ENCODE results near the gene IGSF3. TPM values are rescaled to one million over a fixed set of nuclear protein-coding genes. Genes with fewer than 3 reads are reported as not detected.
"Not testable (repeated sequence)": the region's sequence is repeated elsewhere in the genome, so short reads cannot be mapped to it uniquely, and the experiment has no call there.

Gene IGSF3
- total RNA-seq, 4 donors from 2014 or later, result 48.1 to 59.2 (median 55.6) TPM

DNA sequence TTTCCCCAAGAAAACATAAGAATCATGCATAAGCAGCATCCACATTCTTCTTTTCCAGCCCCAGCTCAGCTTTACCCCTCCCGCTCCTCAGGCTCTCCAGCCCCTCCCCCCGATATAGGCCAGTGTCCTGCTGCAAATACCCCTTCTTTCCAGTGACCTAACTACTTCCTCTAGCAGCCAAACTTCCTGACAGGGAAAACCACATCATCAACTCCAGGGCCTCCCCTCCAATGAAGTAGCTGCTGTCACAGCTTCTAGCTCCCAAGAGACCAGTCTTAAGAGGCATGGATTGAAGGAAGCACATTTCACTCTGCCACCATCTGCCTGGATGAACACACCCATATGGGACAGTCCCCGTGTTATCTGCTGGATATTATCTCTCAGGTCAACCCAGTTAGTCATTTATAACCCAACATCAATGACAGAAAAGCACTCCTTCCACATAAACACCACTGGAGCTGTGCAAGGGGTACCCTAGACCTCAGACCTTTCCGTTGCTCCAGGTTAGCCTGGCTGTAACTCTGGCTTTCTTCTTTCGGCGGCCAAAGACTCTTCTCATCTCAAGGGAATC is 57.6 kb downstream of the IGSF3 start:
- not testable (repeated sequence) for DNase-seq (ENCODE audit: low spot score in 2 of 2); H3K4me1 ChIP-seq; H3K27me3 ChIP-seq; H3K4me3 ChIP-seq; H3K9me3 ChIP-seq; H3K27ac ChIP-seq
- WGBS, result 88% methylated on average over 6 of the region's 6 CpGs
- peaks cover 10% of the 10 kb centered on the region for H3K36me3 ChIP-seq

DNA sequence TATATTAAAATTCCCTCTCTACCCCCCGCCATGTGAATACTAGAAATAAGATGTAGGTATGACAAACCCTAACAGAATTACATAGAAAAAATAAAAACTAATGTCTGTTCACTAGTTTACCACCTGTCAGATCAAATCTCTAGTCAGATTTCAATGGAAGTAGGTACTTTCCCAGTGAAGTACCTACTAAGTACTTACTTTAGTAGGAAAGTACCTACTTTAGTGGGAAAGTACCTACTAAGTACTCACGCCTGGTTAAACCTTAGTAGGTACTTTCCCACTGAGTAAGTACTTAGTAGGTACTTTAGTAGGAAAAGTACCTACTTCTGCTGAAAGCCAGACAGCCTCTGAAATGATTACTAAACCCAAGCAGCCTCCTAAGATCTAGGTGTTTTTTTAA is 58.7 kb downstream of the IGSF3 start:
- not testable (repeated sequence) for H3K9me3 ChIP-seq; DNase-seq (ENCODE audit: low spot score in 2 of 2); H3K27me3 ChIP-seq; H3K27ac ChIP-seq; H3K4me1 ChIP-seq; H3K4me3 ChIP-seq; H3K36me3 ChIP-seq
- WGBS, result 86% methylated on average over 2 of the region's 2 CpGs

DNA sequence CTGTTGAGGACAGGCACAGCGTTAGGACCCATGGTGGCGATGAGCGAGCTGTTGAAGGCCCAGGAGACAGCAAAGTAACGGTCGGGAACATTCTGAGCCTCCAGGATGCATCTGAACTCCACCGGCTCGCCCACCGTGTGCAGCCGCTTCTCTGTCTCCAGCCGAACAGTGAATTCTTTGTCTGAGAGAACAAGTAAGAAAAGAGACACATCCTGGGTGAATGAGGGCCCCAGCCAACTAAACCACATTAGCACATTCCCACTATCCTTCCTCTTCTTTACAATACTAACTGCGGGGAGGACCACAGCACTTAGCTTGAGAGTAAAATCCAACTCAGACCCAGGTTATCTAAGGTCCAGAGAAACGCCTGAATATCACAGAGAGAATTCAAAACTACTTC is 59.4 kb downstream of the IGSF3 start:
- not testable (repeated sequence) for H3K9me3 ChIP-seq; H3K4me1 ChIP-seq; H3K27ac ChIP-seq; H3K27me3 ChIP-seq; H3K4me3 ChIP-seq; DNase-seq (ENCODE audit: low spot score in 2 of 2); H3K36me3 ChIP-seq
- WGBS, result 91% methylated on average over 4 of the region's 12 CpGs

DNA sequence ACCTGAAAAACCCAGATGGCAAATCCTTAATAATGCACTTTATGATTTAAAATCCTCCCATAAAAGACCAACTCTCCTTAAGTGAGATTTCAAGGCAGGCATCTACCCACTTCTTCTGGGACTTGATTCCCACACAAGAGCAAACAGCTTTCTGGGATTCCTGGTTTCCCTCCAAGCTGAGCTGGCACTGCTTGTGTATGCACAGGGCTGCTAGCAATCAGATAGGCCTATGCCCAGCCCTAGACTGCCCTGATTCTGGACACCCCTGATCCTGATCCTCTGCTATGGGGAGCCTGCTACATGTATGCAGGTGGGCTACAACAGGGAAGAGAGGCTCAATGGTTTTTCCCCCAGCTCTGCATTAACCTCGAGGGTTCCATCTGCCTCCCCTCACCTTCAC is 60.1 kb downstream of the IGSF3 start:
- WGBS, result 91% methylated on average over 1 of the region's 1 CpG
- not testable (repeated sequence) for H3K36me3 ChIP-seq; H3K27me3 ChIP-seq; H3K27ac ChIP-seq; H3K4me3 ChIP-seq; H3K4me1 ChIP-seq; DNase-seq (ENCODE audit: low spot score in 2 of 2); H3K9me3 ChIP-seq

DNA sequence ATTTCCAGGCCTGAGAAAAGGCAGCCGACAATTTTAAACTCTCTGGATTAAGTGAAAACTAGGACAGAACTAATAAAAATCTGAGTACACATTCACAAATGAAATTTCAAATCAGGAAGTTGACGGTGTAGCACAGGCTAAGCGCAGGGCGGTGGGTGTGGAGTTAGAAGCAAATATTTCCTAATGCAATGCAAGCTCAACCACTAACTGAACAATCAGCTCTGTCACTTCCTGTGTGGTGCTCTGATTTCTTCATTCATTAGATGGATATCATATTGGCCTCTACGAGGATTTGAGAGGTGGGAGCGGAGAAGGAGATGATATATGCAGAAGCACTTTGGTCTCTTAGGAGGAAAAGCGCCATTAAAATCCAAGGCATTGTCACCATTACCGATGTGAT is 61.5 kb downstream of the IGSF3 start:
- not testable (repeated sequence) for H3K36me3 ChIP-seq; H3K4me1 ChIP-seq; H3K27ac ChIP-seq; H3K4me3 ChIP-seq; H3K27me3 ChIP-seq; H3K9me3 ChIP-seq; DNase-seq (ENCODE audit: low spot score in 2 of 2)
- WGBS, result 80% methylated on average over 8 of the region's 8 CpGs

DNA sequence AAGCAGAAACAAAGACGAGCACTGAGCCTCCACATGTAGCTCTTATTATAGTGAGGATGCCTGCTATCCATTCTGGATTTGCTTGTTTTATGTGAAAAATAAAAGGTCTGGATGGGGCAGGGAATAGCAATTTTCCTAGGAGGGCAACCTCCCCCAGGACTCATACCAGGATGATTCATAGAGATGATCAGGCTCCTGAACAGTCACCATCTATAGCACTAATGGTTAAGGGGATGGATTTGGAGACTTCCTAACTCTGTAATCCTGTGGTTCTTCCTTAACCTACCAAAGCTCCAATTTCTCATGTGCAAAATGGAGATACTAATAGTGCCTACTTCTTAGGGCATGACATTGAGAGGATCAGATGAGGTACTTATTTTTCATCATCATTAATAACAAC is 62.2 kb downstream of the IGSF3 start:
- Histone ChIP-seq H3K4me3 (no peak overlapping the region), H3K27ac (no peak overlapping the region), H3K36me3 (peaks cover 6% of the 10 kb centered on the region), H3K4me1 (no peaks in the 10 kb centered on the region), H3K9me3 (no peaks in the 10 kb centered on the region), H3K27me3 (no peaks in the 10 kb centered on the region)
- 92% methylated on average over 1 of the region's 1 CpG for WGBS
- no peak for DNase-seq (ENCODE audit: low spot score in 2 of 2)
- TF ChIP-seq, protein P1, sequence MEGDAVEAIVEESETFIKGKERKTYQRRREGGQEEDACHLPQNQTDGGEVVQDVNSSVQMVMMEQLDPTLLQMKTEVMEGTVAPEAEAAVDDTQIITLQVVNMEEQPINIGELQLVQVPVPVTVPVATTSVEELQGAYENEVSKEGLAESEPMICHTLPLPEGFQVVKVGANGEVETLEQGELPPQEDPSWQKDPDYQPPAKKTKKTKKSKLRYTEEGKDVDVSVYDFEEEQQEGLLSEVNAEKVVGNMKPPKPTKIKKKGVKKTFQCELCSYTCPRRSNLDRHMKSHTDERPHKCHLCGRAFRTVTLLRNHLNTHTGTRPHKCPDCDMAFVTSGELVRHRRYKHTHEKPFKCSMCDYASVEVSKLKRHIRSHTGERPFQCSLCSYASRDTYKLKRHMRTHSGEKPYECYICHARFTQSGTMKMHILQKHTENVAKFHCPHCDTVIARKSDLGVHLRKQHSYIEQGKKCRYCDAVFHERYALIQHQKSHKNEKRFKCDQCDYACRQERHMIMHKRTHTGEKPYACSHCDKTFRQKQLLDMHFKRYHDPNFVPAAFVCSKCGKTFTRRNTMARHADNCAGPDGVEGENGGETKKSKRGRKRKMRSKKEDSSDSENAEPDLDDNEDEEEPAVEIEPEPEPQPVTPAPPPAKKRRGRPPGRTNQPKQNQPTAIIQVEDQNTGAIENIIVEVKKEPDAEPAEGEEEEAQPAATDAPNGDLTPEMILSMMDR (IDR thresholded peaks at IDR 0.05), result no peak
- TF ChIP-seq POLR2A (IDR thresholded peaks at IDR 0.05) (no peak), POLR2AphosphoS5 (IDR thresholded peaks at IDR 0.05) (no peak), EP300 (IDR thresholded peaks at IDR 0.05) (no peak)

DNA sequence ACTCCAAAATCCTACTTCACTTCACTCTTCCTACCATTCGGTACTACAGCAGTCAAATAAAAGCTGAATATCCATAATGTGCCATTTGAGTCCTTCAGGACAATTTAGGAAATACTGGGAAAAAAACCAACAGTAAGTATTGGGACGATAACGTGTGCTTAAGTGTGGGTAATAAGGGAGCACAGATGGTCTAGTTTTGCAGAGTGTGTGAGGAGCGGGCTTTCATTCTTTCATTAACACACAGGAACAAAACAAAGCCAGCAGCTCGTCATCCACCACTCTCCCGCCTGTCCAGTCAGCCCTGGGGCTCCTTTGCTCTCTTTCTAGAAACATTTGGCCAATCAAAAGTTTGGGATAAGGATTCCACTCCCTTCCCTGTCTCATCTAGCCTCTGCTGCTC is 63.1 kb downstream of the IGSF3 start:
- WGBS, result 86% methylated on average over 6 of the region's 6 CpGs
- DNase-seq (ENCODE audit: low spot score in 2 of 2); H3K27me3 ChIP-seq; H3K4me1 ChIP-seq; H3K9me3 ChIP-seq; H3K36me3 ChIP-seq; H3K27ac ChIP-seq; H3K4me3 ChIP-seq: not testable (repeated sequence)

DNA sequence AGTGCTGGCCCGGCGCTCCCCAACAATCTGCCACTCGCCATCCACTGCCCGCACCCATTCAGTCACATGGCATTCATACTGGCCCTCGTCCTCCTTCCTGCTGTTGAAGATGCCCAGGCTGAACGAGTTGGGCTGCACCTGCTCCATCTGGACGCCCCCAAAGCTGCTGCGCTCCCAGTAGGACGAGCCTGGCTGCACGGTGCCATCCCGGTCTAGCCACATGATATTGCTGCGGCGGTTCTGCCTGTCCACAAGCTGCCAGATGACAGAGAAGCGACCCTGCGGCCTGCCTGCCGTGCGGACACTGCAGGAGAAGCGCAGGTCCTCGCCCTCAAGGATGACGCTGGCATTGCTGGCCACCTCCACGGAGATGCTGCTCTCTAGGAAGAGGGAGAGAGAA is 63.9 kb downstream of the IGSF3 start:
- H3K4me3 ChIP-seq; H3K36me3 ChIP-seq; H3K9me3 ChIP-seq; DNase-seq (ENCODE audit: low spot score in 2 of 2); H3K27ac ChIP-seq; H3K4me1 ChIP-seq; H3K27me3 ChIP-seq: not testable (repeated sequence)
- WGBS, result 93% methylated on average over 10 of the region's 21 CpGs

DNA sequence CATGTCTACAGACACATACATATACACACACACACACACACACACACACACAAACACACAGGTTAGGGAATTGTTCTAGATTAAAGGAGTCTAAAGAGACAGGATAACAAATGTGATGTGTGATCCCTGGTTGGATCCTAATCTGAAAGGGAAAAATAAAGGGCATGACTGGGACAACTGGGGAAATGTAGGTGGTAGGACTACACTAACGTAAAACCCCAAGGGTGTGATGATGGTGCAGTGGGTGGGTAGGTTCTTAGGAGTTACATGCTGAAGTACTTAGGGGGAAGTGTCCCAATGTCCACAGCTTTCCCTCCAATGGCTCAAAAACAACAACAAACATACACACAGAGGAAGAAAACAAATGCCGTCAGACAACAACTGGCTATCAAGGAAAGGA is 68.2 kb downstream of the IGSF3 start:
- WGBS, result 83% methylated on average over 2 of the region's 2 CpGs
- H3K27ac ChIP-seq; DNase-seq (ENCODE audit: low spot score in 2 of 2); H3K4me3 ChIP-seq; H3K9me3 ChIP-seq; H3K27me3 ChIP-seq; H3K36me3 ChIP-seq: not testable (repeated sequence)
- peaks cover 14% of the 10 kb centered on the region for H3K4me1 ChIP-seq

DNA sequence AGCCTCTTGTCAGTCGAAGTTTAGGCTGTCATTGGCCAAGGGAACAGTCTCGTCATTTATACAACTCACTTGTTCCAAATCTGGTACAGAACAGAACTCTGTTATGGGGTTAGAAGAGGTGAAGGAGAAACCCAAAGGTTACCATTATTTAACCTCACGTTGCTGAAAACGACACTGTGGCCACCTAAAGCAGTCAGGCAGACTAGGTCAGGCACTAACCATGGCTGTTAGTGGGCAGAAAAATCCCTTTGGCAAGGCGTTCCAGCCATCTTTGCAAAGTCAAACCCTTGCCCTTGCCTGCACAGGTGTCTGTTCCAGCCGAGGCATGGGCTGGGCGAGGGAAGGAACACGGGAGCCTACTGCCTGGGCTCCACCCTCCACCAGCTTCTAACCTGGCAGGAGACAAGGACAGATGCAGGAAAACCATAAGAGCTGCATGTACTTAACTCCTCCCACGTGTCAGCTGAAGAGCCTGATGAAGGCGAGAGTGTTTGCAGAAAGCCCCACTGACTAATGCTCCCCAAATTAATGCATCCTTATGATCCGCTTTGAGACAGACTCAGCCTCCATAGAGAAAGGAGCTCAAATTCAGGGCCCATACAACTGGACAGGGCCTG is 69.0 kb downstream of the IGSF3 start:
- DNase-seq (ENCODE audit: low spot score in 2 of 2); H3K36me3 ChIP-seq; H3K4me3 ChIP-seq; H3K27ac ChIP-seq; H3K9me3 ChIP-seq; H3K27me3 ChIP-seq: not testable (repeated sequence)
- WGBS, result 67% methylated on average over 7 of the region's 11 CpGs
- H3K4me1 ChIP-seq, result peaks cover 14% of the 10 kb centered on the region

DNA sequence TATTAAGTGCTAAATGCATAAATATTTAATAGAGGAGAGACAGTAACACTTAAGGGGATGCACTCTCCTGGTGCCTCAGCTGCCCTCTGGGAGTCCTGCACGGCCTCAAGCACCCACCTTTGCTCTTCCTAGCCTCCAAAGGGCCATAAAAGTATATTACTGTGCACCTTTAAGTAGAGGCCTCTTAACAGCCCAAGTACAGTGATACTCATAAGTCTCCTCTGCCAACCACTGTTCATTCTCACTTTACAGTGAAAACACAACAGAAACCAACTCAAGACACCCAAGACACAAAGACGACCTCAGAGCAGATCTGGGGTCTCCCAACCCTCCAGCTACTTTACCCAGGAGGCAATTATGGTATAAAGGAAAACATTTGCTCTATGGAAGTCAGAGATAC is 70.1 kb downstream of the IGSF3 start:
- H3K27me3 ChIP-seq; DNase-seq (ENCODE audit: low spot score in 2 of 2); H3K27ac ChIP-seq; H3K36me3 ChIP-seq; H3K4me3 ChIP-seq; H3K9me3 ChIP-seq: not testable (repeated sequence)
- H3K4me1 ChIP-seq, result peaks cover 14% of the 10 kb centered on the region
- 79% methylated on average over 2 of the region's 2 CpGs for WGBS

DNA sequence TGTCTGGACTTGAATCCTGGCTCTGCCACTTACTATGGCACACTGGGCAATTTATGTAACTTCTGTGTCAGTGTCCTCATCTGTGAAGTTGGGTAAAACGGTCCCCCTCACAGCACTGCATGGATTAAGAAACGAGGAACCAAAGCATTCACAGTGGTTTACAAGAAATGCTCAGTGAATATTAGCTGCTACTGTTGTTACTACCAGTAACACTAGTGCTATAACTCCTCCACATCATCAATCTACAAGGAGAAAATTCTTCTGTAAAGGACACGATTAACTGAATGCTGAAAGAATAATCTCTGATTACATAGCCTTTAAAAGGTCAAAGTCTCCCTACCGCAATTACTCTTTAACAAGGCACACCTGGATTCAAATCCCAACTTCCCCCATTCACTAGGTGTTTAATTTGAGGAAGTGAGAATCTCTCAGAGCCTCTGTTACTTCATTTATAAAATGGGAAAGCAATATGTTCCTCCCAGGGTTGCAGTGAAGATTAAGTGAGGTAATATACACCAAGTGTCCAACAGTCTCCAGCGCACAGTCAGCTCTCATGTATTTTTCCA is 70.7 kb downstream of the IGSF3 start:
- not testable (repeated sequence) for DNase-seq (ENCODE audit: low spot score in 2 of 2); H3K36me3 ChIP-seq; H3K9me3 ChIP-seq; H3K27ac ChIP-seq; H3K27me3 ChIP-seq; H3K4me3 ChIP-seq
- H3K4me1 ChIP-seq, result peaks cover 14% of the 10 kb centered on the region
- WGBS, result 78% methylated on average over 5 of the region's 5 CpGs

Data from suprapubic skin (tissue), 4 donors.